HG02759 (cell line): Measurements from ENCODE around the gene LRRC47.
A peak's percentile ranks its signal among the peaks of the same experiment; 100 is the strongest.

Experiments
- ATAC-seq: cut with Tn5 transposase; IDR thresholded peaks from one replicate; pipeline ENCODE4 v1.9.1; 2021; ENCODE audit warnings: mild to moderate bottlenecking, moderate library complexity; ENCODE audit not compliant: unreplicated experiment

Gene LRRC47

GRCh38 chr1:3773572-3774275 lies 22.6 kb downstream of the LRRC47 start:
- no peak for ATAC-seq

GRCh38 chr1:3772715-3773571 lies 23.4 kb downstream of the LRRC47 start, which contains the start of gene SMIM1:
Gene SMIM1, plus strand, starts transcription at chr1:3772749. Its CDS starts 2,625 bp downstream, at chr1:3775374.
- ATAC-seq = peak; percentile 27

- ATAC-seq = peak; percentile 63
Observed at GRCh38 chr1:3772027-3772714, 24.1 kb downstream of the LRRC47 start.

GRCh38 chr1:3771108-3772026 lies 24.9 kb downstream of the LRRC47 start:
- no peak for ATAC-seq

GRCh38 chr1:3770047-3770765 lies 26.1 kb downstream of the LRRC47 start:
- no peak for ATAC-seq

- ATAC-seq = no peak
Observed at GRCh38 chr1:3768811-3769390, 27.4 kb downstream of the LRRC47 start.

GRCh38 chr1:3767328-3767925 lies 28.9 kb downstream of the LRRC47 start:
- no peak for ATAC-seq

GRCh38 chr1:3763351-3764125 lies 32.8 kb downstream of the LRRC47 start:
- no peak for ATAC-seq

GRCh38 chr1:3762873-3763228 lies 33.4 kb downstream of the LRRC47 start:
- ATAC-seq = no peak

- no peak for ATAC-seq
Observed at GRCh38 chr1:3762151-3762872, 34.0 kb downstream of the LRRC47 start.

- ATAC-seq = no peak
Observed at GRCh38 chr1:3761296-3762010, 34.8 kb downstream of the LRRC47 start.

GRCh38 chr1:3759796-3760195 lies 36.5 kb downstream of the LRRC47 start:
- ATAC-seq = no peak

- no peak for ATAC-seq
Observed at GRCh38 chr1:3759164-3759563, 37.1 kb downstream of the LRRC47 start.

- no peak for ATAC-seq
Observed at GRCh38 chr1:3756394-3756793, 39.9 kb downstream of the LRRC47 start.

- no peak for ATAC-seq
Observed at GRCh38 chr1:3753656-3754454, 42.4 kb downstream of the LRRC47 start.

GRCh38 chr1:3752400-3752945 lies 43.8 kb downstream of the LRRC47 start, which contains the start of gene CCDC27:
Gene CCDC27, plus strand, starts transcription at chr1:3752450. Its CDS starts 32 bp downstream, at chr1:3752482.
- no peak for ATAC-seq
